ENCODE results near the gene GEMIN5. TPM values are rescaled to one million over a fixed set of nuclear protein-coding genes. Genes with fewer than 3 reads are reported as not detected.

Gene GEMIN5
- total RNA-seq, 1 experiment from 2014 or later = 35.8 TPM

DNA sequence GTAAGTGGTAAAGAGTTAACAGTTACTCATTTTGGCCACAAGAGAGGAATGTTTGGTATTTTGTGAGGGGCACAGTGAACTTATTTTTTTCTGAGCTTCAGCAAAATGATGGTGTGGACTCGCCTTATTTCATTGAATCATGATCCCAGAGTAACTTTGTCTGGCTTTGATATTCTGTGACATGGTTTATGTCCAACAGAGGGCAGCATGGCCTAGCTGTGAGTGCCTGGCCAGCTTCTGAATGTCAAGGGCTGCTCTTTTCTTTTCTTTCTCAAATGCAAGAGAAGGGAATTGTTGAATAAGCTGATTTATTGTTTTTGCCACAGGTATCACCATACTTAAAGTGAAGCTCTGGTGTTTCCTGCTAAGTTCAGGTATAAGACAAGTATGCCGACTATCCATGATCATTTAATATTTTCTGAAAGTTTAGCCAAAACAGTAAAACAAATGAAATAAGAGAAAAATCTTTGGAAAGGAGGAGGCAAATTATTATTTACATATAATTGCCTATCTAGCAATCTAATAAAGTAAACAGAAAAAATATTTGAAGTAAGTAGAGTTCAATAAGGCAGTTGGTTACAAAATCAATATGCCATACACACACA lies 34.6 kb upstream of the GEMIN5 start:
- no peak overlapping the region for H2AFZ ChIP-seq (ENCODE audit: low read length)
- H3K23ac ChIP-seq (ENCODE audit: insufficient read length, low read depth, low read length) = no peak overlapping the region
- no peak overlapping the region for H3K4ac ChIP-seq (ENCODE audit: low read depth, low read length)
- no peaks in the 10 kb centered on the region for H3K79me1 ChIP-seq (ENCODE audit: insufficient read depth, low read depth, low read length, poor library complexity, severe bottlenecking)
- no peak overlapping the region for H2AK5ac ChIP-seq (ENCODE audit: insufficient read length, low read length)
- H3K27ac ChIP-seq (ENCODE audit: insufficient read length, low read depth, low read length) = no peak overlapping the region
- TF ChIP-seq, protein P1, sequence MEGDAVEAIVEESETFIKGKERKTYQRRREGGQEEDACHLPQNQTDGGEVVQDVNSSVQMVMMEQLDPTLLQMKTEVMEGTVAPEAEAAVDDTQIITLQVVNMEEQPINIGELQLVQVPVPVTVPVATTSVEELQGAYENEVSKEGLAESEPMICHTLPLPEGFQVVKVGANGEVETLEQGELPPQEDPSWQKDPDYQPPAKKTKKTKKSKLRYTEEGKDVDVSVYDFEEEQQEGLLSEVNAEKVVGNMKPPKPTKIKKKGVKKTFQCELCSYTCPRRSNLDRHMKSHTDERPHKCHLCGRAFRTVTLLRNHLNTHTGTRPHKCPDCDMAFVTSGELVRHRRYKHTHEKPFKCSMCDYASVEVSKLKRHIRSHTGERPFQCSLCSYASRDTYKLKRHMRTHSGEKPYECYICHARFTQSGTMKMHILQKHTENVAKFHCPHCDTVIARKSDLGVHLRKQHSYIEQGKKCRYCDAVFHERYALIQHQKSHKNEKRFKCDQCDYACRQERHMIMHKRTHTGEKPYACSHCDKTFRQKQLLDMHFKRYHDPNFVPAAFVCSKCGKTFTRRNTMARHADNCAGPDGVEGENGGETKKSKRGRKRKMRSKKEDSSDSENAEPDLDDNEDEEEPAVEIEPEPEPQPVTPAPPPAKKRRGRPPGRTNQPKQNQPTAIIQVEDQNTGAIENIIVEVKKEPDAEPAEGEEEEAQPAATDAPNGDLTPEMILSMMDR (conservative IDR thresholded peaks at IDR 0.05) = peak; percentile 83
- no peak overlapping the region for H3K4me3 Mint-ChIP-seq
- H4K91ac ChIP-seq (ENCODE audit: insufficient read length, low read depth, low read length) = no peak overlapping the region
- no peak overlapping the region for H3K18ac ChIP-seq (ENCODE audit: insufficient read length, low read depth, low read length)
- H3K27me3 ChIP-seq (ENCODE audit: insufficient read depth, low read length) = no peaks in the 10 kb centered on the region
- H2BK120ac ChIP-seq (ENCODE audit: low read depth, low read length, poor library complexity, severe bottlenecking) = no peak overlapping the region
- DNase-seq = peak; percentile 38
- no peak overlapping the region for H2BK5ac ChIP-seq (ENCODE audit: insufficient read length, low read length)
- H4K20me1 ChIP-seq (ENCODE audit: control insufficient read depth, insufficient read depth, insufficient read length) = no peaks in the 10 kb centered on the region
- no CpG with 5 or more reads among the region's 2 CpGs for WGBS (ENCODE audit: extremely low coverage, insufficient read length, low lambda C conversion rate)
- no peak overlapping the region for H3K9ac ChIP-seq (ENCODE audit: extremely low read depth, insufficient read length, low read length)
- H2BK12ac ChIP-seq (ENCODE audit: insufficient read length, low read depth, low read length) = no peak overlapping the region
- H2BK20ac ChIP-seq (ENCODE audit: low read depth, low read length, poor library complexity, severe bottlenecking) = no peak overlapping the region
- H3K4me1 Mint-ChIP-seq = no peaks in the 10 kb centered on the region
- peaks cover 7 to 15% (median 10%) of the 10 kb centered on the region in 3 experiments; a peak in 6 of 7 replicates for H3K36me3 Mint-ChIP-seq (ENCODE audit: insufficient read depth in 1 of 3, low read depth in 3 of 3)
- H3K9me3 Mint-ChIP-seq = peaks cover 0 to 2% of the 10 kb centered on the region in 2 experiments; a peak in 2 of 5 replicates
- H4K5ac ChIP-seq (ENCODE audit: insufficient read length, low read depth, low read length) = no peak overlapping the region
- H2BK15ac ChIP-seq (ENCODE audit: low read depth, low read length) = no peak overlapping the region
- H3K79me2 ChIP-seq (ENCODE audit: insufficient read depth, low read length) = no peaks in the 10 kb centered on the region
- H3K4me2 ChIP-seq (ENCODE audit: insufficient read depth, insufficient read length, low read length) = no peak overlapping the region
- no peak overlapping the region for H3T11ph ChIP-seq (ENCODE audit: low read length)
- no peak overlapping the region for H3K14ac ChIP-seq (ENCODE audit: insufficient read depth, low read length)
- no peaks in the 10 kb centered on the region for H3K27me3 Mint-ChIP-seq (ENCODE audit: low read depth)
- H3K27ac Mint-ChIP-seq = no peak overlapping the region; a peak in 1 of 7 replicates
- no peaks in the 10 kb centered on the region for H3K4me1 ChIP-seq (ENCODE audit: insufficient read depth, low read length)
- H3K23me2 ChIP-seq (ENCODE audit: insufficient read length, low read depth, low read length, poor library complexity, severe bottlenecking) = no peaks in the 10 kb centered on the region
- no peaks in the 10 kb centered on the region for H3K9me3 ChIP-seq (ENCODE audit: control insufficient read depth, low read depth, low read length)
- no peak overlapping the region for H4K8ac ChIP-seq (replicated peaks; ENCODE audit: insufficient read length, low read depth, low read length)
- H3K56ac ChIP-seq (ENCODE audit: insufficient read length, low read depth, low read length) = no peak overlapping the region
